Astrocyte of the cerebellum (primary cell): ENCODE results near the gene PSMD3.

Experiments
- DNase-seq: peaks from one replicate; pipeline ENCODE4 v3.0.0-alpha.2; 2011; ENCODE audit warnings: low read depth
- H3K4me3 ChIP-seq: 2 replicates; pipeline ENCODE4 v1.5.1; 2011; ENCODE audit warnings: mild to moderate bottlenecking, low read depth, low read length, moderate library complexity
- in situ Hi-C: cut with HindIII; loops from 2 replicates; pipeline ENCODE4 v1.10.0; 2017; ENCODE audit warnings: low sequenced_read_pairs
- TF ChIP-seq, protein P1 (sequence below): IDR thresholded peaks from 2 replicates; pipeline ENCODE4 v1.5.1; 2012; ENCODE audit warnings: low read length, low read depth, moderate library complexity, mild to moderate bottlenecking; ENCODE audit errors: missing control alignments

Gene PSMD3

DNA sequence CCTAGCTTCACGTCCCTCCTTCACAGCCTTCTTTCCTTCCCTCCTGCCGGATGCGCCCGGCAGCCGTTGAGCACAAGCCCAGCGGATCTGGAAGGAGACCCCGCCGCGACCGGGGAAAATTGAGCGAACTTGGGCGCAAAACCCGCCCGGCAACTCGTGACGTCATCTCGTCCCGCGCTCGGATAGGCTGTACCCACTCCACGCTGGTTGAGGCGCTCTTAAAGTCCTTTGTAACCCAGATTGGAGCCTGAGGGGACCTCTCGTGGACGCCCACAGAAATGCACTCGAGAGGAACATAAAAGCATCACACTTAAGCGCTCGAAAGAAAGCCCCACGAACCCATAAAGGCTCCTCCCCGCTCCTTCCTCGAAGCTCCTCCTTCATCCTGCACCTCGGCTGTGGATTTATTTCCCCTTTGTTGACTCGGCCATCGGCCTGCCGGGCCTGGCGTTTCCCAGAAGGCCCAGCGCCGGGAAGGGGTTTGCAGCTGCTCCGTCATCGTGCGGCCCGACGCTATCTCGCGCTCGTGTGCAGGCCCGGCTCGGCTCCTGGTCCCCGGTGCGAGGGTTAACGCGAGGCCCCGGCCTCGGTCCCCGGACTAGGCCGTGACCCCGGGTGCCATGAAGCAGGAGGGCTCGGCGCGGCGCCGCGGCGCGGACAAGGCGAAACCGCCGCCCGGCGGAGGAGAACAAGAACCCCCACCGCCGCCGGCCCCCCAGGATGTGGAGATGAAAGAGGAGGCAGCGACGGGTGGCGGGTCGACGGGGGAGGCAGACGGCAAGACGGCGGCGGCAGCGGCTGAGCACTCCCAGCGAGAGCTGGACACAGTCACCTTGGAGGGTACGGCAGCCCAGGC is at the start of gene PSMD3:
Gene PSMD3 (plus strand): TSS at position 457 of the 856 bp plus-strand sequence. CDS start 164 bp downstream, at position 621.
- H3K4me3 ChIP-seq = peak within 1 kb of the TSS; percentile 88
- in situ Hi-C loops = no loop called here
- DNase-seq = peak; percentile 100
- TF ChIP-seq, protein P1, sequence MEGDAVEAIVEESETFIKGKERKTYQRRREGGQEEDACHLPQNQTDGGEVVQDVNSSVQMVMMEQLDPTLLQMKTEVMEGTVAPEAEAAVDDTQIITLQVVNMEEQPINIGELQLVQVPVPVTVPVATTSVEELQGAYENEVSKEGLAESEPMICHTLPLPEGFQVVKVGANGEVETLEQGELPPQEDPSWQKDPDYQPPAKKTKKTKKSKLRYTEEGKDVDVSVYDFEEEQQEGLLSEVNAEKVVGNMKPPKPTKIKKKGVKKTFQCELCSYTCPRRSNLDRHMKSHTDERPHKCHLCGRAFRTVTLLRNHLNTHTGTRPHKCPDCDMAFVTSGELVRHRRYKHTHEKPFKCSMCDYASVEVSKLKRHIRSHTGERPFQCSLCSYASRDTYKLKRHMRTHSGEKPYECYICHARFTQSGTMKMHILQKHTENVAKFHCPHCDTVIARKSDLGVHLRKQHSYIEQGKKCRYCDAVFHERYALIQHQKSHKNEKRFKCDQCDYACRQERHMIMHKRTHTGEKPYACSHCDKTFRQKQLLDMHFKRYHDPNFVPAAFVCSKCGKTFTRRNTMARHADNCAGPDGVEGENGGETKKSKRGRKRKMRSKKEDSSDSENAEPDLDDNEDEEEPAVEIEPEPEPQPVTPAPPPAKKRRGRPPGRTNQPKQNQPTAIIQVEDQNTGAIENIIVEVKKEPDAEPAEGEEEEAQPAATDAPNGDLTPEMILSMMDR = peak; percentile 77

DNA sequence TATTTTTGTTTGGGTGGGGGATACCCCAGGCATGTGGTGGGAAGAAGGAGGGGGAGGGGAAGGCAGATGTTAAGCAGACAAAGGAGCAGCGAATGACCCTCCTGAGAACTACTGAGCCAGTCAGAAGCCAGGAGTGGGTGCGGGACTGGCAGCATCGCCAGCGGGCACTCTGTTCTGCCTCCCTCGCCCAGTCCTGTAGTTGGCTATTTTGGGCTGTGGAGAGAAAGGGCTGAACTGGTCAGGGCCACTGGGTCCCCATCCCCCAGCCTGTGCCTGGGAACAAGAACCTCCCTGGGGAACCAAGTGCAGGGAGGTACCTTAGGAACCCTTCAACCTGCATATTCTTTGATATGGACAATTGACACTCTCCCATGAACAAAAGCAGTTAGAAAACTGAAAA is 46.7 kb upstream of the PSMD3 start:
- H3K4me3 ChIP-seq = no peak overlapping the region
- in situ Hi-C loops = no loop called here
- no peak for DNase-seq
- TF ChIP-seq, protein P1 = no peak

DNA sequence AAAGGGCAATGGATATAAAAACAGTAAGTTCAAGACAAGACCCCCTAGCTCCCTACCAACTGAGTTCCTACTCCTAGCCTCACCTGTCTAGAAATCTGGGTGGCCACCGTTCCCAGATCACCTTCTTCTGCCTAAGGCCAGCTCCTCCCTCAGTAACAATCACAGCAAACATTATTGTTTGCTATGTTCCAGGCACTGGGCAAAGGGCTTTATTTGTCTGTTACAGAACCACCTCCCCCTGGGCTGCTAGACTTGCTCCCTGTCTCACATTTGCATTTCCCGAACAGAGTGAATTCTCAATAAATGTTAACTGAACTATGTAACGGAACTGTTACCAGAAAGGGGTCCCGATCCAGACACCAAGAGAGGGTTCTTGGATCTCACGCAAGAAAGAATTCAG is 46.3 kb upstream of the PSMD3 start:
- in situ Hi-C loops = no loop called here
- TF ChIP-seq, protein P1 = no peak

DNA sequence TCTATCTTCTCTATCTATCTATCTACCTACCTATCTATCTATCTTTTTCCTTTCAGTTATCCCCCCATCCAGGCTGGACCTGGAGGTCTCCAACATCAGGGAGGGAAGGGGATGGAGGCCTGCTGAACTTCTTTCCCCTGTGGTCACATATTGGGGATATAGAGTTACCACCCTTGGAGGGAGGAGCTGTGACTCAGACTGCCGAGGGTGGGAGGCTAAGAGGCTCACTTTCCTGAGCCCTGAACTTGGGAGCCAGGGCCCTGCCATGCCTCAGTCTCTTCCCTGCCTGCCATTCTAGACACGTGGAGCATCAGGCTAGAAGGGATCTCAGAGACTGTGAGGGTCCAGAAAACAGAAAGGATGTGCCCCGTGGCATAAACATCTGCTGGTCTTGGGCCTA is 44.7 kb upstream of the PSMD3 start:
- no peak overlapping the region for H3K4me3 ChIP-seq
- in situ Hi-C loops = no loop called here
- DNase-seq = no peak
- TF ChIP-seq, protein P1 = no peak

More for the DNA sequence above, 46.3 kb upstream of the PSMD3 start:
- DNase-seq = no peak
- H3K4me3 ChIP-seq = no peak overlapping the region

DNA sequence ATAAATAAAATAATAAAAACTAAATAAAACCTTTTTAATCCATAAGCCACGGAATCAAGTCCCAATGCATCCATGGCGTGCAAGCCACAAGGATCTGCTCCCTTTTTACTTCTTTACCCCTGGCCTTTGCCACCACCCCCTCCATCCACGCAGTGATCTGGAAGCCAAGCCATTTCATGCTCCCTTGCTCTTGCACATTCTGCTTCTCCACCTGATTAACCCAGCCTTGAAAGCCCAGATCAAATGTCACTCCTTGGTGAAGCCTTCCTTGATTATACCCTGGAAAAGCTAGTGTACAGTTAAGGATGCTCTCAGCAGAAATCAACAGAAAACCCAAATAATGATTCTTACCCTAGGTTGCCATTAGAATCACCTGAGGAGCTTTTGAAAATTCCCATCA is 43.2 kb upstream of the PSMD3 start:
- in situ Hi-C loops = no loop called here

DNA sequence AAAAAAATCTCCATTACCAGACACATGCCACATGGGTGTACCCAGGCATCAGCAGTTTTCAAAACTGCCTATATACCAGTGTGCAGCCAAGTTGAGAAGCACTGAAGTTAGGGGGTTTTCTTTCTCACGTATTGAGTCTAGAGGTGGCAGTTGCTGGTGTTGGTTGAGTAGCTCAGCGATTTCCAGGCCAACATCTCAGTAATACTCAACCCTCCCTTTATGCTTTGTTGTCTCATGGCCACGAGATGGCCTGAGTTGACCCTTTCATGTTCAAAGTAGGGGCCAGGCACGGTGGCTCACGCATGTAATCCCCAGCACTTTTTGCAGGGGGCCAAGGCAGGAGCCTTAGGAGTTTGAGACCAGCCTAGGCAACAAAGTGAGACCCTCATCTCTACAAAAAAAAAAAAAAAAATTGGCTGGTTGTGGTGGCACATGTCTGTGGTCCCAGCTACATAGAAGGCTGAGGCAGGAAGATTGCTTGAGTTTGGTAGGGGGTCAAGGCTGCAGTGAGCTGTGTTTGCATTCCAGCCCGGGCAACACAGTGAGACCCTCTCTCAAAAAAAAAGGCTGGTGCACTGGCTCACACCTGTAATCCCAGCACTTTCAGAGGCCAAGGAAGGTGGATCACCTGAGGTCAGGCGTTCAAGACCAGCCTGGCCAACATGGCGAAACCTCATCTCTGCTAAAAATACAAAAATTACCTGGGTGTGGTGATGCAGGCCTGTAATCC is 42.3 kb upstream of the PSMD3 start:
- H3K4me3 ChIP-seq = no peak overlapping the region
- no peak for DNase-seq
- TF ChIP-seq, protein P1 = no peak
- in situ Hi-C loops = no loop called here

More for the DNA sequence above, 43.2 kb upstream of the PSMD3 start:
- TF ChIP-seq, protein P1 = no peak
- no peak for DNase-seq
- H3K4me3 ChIP-seq = no peak overlapping the region
